ENCODE measurements around the gene MAP3K4.
"Not testable (repeated sequence)": the region's sequence is repeated elsewhere in the genome, so short reads cannot be mapped to it uniquely, and the experiment has no call there.

Gene MAP3K4

DNA sequence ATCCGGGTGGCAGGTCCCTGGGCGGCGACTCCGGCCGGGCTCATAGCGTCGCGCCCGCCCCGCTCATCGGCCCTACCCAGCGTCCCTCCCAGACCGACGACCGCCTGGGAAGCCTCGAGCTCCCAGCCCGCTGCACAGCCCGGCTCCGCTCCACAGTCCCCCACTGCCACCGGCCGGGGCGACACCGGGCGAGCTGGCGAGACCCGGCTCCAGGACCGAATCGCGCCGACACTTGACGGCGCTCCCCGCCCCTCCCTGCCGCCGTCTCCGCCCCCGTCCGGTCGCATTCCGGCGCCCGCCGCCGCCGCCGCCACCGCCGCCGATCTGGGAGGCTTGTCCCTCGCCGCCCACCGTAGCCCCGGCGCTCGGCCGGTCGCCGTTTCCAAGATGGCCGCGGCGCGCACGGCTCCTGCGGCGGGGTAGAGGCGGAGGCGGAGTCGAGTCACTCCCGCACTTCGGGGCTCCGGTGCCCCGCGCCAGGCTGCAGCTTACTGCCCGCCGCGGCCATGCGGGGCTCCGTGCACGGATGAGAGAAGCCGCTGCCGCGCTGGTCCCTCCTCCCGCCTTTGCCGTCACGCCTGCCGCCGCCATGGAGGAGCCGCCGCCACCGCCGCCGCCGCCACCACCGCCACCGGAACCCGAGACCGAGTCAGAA lies at the start of gene MAP3K4:
MAP3K4 (plus strand) TSS at position 364 of the 655 bp plus-strand sequence; CDS start at position 527, 163 bp downstream.
- DNase-seq: peak; percentile 81

DNA sequence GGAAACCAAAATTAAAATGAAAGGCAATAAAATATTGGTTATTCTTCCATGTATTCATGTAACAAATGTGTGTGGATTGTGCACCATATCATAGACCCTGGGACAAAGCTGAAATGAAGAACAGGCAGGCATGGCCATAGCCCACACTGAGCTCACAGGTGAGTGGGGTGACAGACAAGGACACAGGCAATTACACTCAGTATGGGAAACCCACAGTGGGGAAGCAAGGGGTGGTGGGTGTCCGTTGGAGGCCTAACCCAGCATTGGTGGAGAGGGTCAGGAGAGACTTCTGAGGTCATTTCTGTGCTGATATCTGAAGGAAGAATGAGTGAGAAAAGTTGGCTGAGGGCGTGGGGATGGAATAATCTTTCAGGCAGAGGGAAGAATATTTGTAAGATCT lies 47.6 kb upstream of the MAP3K4 start:
- no peak for DNase-seq

DNA sequence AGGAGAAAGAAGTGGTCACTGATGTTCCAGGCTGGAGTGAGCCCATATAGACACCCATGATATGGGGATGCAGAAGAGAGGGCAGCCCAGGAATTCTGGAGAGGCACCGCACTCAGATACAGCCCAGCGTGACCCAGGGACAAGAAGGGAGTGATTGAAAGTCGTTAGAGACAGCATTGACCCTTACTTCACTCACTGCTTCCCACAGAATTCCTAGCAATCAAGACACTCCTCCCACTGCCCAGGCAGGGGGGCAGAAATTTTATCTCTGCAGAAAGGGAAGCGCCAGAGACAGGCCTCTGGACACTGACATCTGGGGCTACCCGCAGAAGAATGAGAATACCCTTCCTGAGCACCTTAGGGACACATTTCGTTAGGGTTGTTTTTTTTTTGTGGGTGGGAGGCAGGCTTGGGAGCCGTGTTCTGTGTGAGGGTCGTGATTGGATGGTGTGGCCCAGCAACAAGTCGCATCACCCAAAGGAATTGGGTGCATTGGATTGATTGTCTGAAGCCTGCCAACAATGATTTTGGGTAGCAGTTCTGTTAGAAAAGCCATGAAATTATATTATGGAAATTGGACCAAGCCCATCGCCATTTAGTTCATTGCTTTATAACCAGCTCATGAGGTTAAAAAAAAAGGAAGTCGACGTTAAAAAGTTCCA lies 45.9 kb upstream of the MAP3K4 start:
- no peak for DNase-seq

GRCh38 chr6:160949531-160949930 lies 42.0 kb upstream of the MAP3K4 start:
- DNase-seq: no peak

DNA sequence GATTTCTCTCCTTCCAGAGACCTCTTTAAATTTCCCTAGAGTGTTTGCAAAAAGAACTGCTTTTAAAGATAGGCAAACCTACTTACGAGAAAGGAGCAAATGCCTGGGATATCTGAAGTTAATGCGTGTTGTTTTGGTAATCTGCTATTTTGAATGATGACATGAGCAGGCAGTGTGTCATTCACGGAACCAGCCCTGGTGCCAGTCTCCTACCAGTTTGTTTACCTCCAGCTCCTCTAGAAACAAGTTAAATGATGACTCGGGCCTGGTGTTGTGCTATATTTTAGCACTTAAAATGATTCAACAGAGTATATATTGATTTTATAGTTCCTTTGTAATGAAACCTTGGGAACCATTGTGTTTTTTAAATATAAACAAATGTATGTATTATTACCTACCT lies 41.1 kb upstream of the MAP3K4 start:
- no peak for DNase-seq

GRCh38 chr6:160951187-160952030 lies 40.2 kb upstream of the MAP3K4 start:
- DNase-seq: no peak

DNA sequence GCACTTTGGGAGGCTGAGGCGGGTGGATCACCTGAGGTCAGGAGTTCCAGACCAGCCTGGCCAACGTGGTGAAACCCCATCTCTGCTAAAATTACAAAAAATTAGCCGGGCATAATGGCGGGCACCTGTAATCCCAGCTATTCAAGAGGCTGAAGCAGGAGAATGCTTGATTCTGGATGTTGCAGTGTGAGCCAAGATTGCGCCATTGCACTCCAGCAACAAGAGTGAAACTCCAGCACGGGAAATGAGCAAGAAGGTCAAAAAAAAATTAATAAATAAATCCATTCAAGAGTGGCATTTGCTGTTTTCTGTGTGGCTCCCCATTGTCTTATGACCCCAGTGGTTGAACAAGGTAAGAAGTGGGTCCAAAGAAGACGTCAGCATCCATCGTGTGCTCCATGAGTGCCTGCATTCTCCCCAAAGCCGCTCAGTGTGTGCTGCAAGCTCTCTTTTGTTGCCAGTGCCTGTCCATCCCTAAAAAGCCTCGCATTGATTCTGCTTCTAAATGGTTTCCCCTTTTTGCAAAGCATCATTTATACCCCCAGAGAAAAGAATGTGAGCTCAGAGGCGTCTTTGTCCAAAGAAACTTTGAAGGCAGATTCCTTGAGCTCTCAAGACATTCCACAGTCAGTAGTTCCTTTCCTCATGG lies 38.8 kb upstream of the MAP3K4 start:
- no peak for DNase-seq

DNA sequence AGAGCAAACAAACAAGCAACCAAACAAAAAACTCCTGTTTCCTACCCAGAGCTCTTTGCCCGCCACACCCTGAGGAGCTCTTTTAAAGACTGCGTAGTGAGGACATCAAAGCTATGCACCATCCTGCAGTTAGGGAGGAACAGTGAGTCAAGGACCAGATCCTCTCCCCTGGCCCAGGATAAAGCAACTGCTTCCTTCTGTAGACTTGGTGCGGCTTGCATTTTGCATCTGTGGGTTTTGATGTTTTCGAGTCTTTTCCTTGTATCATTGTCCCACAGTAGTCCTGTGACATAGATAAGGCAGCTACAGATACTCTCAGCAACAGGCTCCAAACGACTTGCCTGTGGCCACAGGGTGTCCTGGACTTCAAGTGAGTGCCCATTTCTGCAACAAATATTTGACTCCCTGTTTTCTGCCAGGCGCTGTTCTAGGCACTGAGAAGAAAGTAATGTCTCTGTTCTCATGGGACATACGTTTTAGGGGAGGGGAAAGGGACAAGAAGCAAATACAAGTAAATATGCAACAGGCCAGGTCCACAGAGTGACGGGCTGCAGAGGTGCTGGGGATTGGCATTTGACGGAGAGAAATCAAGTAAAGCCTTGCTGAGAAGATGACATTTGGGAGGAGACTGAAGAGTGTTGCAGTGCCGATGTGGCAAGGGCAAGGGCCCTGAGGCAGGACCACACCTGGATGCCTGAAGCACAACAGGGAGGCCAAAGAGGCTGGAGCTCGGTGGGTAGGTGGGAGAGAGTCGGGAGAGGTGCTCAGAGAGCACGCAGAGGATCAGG lies 35.9 kb upstream of the MAP3K4 start:
- no peak for DNase-seq

DNA sequence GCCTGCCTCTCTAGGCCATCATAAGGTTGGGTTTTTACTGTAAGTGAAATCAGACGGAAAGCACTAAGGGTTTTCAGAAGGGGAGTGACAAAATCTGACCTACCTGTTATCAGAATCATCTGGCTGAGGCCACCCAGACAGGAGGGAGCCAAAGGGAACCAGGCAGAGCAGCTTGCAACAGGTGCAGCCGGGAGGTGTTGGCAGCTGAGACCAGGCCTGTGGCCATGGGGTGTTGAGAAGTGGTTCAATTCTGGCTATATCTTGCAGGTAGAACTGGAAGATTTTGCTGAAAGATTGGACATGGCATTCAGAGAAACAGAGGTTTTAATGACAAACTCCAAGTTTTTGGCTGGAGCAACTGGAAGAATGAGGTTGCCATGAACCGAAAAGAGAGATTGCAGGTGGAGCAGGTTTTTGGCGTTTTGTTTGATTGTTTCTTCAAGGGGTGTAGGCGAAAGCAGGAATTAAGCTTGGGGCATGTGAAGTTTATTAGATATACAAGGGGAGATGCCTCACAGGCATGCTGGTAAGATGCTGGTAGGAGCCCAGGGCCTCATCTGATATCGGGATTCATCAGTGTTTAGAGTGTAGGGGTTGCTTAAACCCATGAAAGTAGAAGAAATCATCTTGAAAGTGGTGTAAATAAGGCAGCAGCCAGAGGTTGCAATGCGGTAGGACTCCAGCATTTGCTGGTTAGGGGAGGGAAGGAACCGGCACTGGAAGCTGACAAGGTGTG lies 35.1 kb upstream of the MAP3K4 start:
- DNase-seq: no peak

GRCh38 chr6:160959726-160960435 lies 31.7 kb upstream of the MAP3K4 start:
- no peak for DNase-seq

GRCh38 chr6:160960839-160961238 lies 30.7 kb upstream of the MAP3K4 start:
- DNase-seq: no peak

DNA sequence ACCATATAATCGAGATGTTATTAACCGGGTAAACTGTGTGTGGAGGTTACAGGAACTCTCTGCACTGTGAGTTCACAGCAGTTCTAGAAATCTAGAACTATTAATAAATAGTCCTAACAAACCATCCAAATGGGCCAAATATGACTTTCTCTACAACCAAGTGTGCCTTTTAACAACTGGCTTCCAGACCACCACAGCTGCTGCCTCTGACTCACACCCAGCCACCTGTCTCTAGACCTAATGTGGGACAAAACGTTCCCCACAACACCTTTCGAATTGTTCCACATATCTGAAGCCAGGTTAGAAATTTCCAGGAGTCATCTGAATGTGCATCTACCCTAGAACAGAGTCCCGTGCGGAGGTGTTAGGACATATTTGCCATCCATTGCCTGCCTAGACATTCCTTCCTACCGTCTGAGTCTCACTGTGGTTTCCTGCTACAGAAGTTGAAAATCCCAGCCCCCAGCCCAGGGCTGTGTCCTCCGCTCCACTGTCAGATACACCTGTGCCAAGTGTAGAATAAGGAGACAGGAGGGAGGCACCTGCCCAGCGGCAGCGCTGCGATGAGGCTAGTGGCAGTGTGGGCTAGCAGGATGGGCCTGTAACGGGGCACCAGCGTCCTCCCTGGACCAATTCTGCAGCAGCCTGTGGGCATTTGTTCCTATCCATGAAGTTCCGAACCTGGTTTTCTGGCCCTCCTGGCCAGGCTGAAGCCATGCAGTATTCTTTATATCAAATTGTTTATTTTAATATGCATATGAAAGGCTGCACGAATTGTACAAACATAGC lies 28.5 kb upstream of the MAP3K4 start:
- no peak for DNase-seq

DNA sequence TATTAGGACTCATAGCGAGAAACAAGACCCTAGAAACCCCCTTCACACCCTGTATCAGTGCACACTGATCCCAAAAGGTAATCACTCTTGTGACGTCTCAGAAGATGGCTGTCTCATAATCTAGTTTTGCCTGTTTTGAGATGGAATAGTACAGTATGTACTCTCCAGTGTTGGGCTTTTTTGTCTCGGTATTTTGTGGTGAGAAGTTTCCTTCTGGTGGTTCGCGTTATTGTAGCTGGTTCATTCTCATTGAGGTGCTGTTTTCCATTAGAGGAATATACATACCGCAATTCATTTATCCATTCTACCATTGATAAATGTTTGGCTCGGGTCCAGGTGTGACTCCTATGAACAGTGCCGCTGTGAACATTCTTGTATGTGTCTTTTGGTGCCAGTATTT lies 27.9 kb upstream of the MAP3K4 start:
- no peak for DNase-seq

- no peak for DNase-seq
Measured at GRCh38 chr6:160965893-160966292, 25.7 kb upstream of the MAP3K4 start.

DNA sequence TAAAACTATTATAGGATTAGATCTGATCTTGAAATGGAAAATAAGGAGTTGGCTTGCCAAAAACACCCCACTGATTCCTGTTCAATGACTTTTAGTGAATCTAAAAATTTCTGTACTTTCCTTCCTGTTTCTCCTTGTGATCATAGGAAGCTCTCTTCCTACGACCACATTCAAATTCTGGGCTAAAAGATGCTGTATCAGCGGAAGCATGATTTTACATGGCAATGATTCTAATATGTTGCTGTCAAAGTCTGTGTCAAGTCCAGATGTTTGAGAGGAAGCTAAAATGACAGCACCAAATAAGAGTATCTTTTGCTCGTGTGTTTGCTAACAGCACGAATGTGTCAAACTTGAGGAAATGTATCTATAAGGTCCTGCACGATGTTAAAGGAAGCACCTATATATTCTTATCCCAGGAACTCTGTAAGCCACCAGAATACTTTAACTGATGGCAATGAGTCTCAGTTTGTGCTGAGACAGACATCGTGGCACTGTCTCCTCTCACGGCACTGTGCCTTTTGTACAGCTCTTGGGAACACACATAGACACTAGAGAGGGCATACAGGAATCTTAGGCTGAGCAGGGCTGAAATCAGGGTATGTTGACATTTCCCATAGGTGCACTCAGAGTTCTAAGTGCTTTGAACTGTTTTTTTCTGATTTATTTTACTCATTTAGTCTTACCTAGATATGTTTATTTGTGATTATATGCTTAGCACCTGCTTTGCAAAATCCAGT lies 24.9 kb upstream of the MAP3K4 start:
- no peak for DNase-seq

DNA sequence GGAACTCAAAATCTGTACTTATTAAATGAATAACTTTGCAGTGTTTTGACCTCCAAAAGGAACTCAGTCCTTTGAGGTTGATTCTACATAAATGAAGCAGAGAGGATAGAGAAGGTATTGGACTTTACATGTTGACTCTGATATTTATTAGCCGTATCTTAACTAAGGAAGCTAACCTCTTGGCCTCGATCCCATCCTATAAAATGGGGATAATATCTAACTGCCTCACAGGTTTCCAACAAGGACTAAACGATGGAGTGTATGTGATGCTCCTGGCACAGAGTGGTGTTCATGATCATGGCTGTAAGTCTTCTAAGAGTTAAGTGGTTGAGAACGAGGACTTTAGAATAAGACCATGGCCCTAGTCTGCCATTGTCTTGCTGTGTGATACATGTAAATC lies 24.2 kb upstream of the MAP3K4 start:
- DNase-seq: no peak

DNA sequence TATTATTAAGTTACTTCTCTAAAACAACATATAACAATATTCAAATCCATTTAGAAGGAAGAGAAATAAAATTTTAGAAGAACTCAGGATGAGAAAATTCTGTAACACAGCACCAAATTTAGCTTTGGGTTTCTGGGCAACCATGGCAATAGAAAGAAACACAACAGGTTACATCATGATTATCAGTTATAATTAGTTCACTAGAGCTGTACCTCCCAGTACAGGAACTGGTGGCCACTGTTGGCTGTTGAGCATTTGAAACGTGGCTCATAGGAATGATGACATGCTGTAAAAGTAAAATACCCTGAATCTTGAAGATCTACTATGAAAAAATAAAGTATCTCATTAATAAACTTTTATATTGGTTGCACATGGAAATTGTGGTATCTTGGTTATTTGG lies 23.7 kb upstream of the MAP3K4 start:
- no peak for DNase-seq

DNA sequence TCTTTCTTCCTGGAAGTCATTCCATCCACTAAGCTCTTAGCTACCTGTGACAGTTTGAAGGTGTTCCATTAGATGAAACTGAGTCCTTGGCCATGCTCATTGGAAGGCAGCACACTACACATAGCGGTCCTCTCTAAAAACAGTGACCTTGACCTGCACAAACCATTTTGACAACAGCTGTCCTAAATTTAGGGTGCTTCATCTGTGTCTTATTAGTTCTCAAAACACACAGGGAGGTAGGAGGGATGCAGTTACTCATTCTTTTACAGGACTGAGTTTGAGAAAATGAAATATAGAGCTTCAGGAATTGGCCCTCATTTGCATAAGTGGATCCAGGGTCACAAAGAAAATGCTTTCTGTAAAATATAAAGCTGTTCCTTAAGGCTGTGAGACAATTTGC lies 20.4 kb upstream of the MAP3K4 start:
- DNase-seq: no peak

DNA sequence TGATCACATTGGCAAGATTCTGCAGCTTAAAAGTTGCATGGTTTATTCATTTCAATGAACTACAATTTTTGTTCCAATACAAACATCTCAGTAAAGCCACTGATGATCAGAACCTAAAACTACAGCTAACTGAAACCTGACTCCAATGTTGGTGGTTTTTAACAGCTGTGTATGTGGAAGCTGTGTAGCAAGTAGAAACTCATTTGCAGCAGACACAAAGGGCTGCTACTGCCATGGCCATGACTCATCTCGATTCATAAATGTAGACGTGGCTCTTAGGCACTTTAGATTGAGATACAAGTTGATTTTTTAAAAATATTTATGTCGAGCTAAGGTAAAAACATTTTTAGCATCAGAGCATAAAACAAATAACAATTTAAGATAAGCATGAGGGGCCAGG lies 19.5 kb upstream of the MAP3K4 start:
- no peak for DNase-seq

- DNase-seq: not testable (repeated sequence)
Measured at GRCh38 chr6:160972594-160972993, 19.0 kb upstream of the MAP3K4 start.

All from activated CD4-positive, alpha-beta T cell treated with anti-CD3 and anti-CD28 coated beads, Interleukin-10, Interleukin-2, amounts not matched to agents 100 ng/mL and 50 ng/mL, durations not matched to agents 16 hours and 8 hours (primary cell).